HL-60 (cell line): ENCODE results near the gene RGPD4.

Experiments used
- DNase-seq, 2 experiments: peaks; one replicate each; pipeline ENCODE4 v3.0.0-alpha.2; 2010 to 2020; ENCODE audit warnings: low read depth in 1 of 2, low spot score in 1 of 2
- H3K27ac ChIP-seq: fragments of 250-450 bp; sonication (Bioruptor Pico); replicated peaks from 2 replicates; pipeline ENCODE4 v1.5.1; 2020; ENCODE audit warnings: mild to moderate bottlenecking, moderate library complexity
- H3K27me3 ChIP-seq: fragments of 250-450 bp; sonication (Bioruptor Pico); 2 replicates; pipeline ENCODE4 v1.5.1; 2021; ENCODE audit warnings: mild to moderate bottlenecking, moderate library complexity; ENCODE audit not compliant: insufficient read depth, poor library complexity, severe bottlenecking
- H3K4me3 ChIP-seq: replicated peaks from 2 replicates; pipeline ENCODE4 v1.5.1; 2011; ENCODE audit warnings: mild to moderate bottlenecking, control low read depth, low read length; ENCODE audit not compliant: insufficient read depth
- GABPA ChIP-seq: IDR thresholded peaks from 2 replicates; pipeline ENCODE4 v1.6.1; 2012; ENCODE audit warnings: low read depth
- POLR2AphosphoS5 ChIP-seq: IDR thresholded peaks from 2 replicates; pipeline ENCODE4 v1.6.1; 2012; ENCODE audit warnings: low read depth
- SPI1 ChIP-seq: IDR thresholded peaks from 2 replicates; pipeline ENCODE4 v1.6.1; 2012; ENCODE audit warnings: low read depth, mild to moderate bottlenecking, borderline replicate concordance
- TF ChIP-seq, protein P1 (sequence below): IDR thresholded peaks from 2 replicates; pipeline ENCODE4 v1.6.1; 2012; ENCODE audit warnings: low read depth; ENCODE audit not compliant: insufficient replicate concordance
- TF ChIP-seq, protein P2 (sequence below): IDR thresholded peaks from one replicate; pipeline ENCODE4 v1.5.1; 2011; ENCODE audit warnings: low read length, control low read depth, inconsistent platforms; ENCODE audit not compliant: insufficient read depth

The RGPD4 gene

DNA sequence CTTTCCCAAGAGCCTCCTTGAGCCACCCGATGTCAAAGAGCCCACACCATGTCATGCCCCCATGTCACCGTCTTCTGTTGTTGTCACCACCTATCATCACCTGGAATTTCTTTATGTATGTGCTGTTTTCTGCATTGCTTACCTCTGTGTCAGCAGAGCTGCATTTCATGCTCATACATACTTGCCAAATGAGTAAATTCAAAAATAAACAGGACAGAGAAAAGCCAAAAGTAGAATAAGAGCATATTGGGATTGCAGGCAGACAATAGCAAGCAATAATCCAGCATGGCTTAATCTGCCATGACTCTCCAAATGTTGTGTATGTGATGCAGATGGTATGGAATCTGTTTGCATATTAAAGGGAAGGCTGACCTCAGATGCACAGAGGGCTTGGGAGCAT is 15.3 kb upstream of the RGPD4 start:
- TF ChIP-seq POLR2AphosphoS5 (no peak), GABPA (no peak), SPI1 (no peak)
- TF ChIP-seq, protein P1, sequence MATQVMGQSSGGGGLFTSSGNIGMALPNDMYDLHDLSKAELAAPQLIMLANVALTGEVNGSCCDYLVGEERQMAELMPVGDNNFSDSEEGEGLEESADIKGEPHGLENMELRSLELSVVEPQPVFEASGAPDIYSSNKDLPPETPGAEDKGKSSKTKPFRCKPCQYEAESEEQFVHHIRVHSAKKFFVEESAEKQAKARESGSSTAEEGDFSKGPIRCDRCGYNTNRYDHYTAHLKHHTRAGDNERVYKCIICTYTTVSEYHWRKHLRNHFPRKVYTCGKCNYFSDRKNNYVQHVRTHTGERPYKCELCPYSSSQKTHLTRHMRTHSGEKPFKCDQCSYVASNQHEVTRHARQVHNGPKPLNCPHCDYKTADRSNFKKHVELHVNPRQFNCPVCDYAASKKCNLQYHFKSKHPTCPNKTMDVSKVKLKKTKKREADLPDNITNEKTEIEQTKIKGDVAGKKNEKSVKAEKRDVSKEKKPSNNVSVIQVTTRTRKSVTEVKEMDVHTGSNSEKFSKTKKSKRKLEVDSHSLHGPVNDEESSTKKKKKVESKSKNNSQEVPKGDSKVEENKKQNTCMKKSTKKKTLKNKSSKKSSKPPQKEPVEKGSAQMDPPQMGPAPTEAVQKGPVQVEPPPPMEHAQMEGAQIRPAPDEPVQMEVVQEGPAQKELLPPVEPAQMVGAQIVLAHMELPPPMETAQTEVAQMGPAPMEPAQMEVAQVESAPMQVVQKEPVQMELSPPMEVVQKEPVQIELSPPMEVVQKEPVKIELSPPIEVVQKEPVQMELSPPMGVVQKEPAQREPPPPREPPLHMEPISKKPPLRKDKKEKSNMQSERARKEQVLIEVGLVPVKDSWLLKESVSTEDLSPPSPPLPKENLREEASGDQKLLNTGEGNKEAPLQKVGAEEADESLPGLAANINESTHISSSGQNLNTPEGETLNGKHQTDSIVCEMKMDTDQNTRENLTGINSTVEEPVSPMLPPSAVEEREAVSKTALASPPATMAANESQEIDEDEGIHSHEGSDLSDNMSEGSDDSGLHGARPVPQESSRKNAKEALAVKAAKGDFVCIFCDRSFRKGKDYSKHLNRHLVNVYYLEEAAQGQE = no peak
- TF ChIP-seq, protein P2, sequence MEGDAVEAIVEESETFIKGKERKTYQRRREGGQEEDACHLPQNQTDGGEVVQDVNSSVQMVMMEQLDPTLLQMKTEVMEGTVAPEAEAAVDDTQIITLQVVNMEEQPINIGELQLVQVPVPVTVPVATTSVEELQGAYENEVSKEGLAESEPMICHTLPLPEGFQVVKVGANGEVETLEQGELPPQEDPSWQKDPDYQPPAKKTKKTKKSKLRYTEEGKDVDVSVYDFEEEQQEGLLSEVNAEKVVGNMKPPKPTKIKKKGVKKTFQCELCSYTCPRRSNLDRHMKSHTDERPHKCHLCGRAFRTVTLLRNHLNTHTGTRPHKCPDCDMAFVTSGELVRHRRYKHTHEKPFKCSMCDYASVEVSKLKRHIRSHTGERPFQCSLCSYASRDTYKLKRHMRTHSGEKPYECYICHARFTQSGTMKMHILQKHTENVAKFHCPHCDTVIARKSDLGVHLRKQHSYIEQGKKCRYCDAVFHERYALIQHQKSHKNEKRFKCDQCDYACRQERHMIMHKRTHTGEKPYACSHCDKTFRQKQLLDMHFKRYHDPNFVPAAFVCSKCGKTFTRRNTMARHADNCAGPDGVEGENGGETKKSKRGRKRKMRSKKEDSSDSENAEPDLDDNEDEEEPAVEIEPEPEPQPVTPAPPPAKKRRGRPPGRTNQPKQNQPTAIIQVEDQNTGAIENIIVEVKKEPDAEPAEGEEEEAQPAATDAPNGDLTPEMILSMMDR = no peak
- Histone ChIP-seq H3K27me3 (no peaks in the 10 kb centered on the region), H3K27ac (no peak overlapping the region), H3K4me3 (no peak overlapping the region)
- DNase-seq = no peak

DNA sequence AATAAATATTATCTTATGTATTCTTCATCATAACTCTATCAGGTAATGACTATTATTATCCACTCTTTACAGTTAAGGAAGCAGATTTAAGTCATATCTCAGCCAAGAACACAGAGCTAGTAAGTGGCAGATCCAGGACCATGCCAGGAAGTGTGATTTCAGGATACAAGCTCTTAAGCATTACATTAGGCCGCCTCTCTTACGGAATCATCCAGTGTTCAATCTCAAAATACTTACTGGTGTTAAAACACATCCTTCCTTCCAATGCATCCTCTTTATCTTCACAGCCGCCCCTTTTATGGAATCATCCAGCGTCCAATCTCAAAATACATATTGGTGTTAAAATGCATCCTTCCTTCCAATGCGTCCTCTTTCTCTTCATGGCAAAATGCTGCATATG is 14.7 kb upstream of the RGPD4 start:
- no peaks in the 10 kb centered on the region for H3K27me3 ChIP-seq
- H3K27ac ChIP-seq = no peak overlapping the region
- no peak overlapping the region for H3K4me3 ChIP-seq
- TF ChIP-seq SPI1 = no peak
- no peak for TF ChIP-seq POLR2AphosphoS5
- TF ChIP-seq, protein P2 = no peak
- TF ChIP-seq, protein P1 = no peak
- TF ChIP-seq GABPA = no peak
- no peak for DNase-seq

DNA sequence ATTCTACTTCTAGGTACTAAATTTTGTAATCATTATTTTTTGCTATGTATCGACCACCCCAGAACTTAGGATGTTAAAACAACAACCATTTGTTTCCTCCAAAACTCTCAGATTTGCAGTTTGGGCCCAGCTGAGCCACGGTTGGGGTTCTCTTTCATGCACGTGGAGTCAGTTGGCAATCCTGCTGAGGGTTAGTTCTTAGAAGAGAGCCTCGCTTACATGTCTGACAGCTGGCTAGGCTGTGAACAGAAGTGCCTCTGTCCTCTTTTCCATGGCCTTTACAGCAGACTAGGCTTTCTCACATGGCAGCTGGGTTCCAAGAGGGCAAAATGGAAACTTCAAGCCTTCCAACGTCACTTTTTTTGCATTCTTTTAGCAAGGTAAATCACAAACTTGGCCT is 9.3 kb upstream of the RGPD4 start:
- H3K4me3 ChIP-seq = no peak overlapping the region
- TF ChIP-seq, protein P1 = no peak
- TF ChIP-seq, protein P2 = no peak
- TF ChIP-seq SPI1 (no peak), POLR2AphosphoS5 (no peak), GABPA (no peak)
- no peaks in the 10 kb centered on the region for H3K27me3 ChIP-seq
- H3K27ac ChIP-seq = no peak overlapping the region
- no peak for DNase-seq
